HG03558 (cell line): ENCODE data around the gene RPS24.

ENCODE experiments used
- ATAC-seq: cut with Tn5 transposase; IDR thresholded peaks from one replicate; pipeline ENCODE4 v1.9.1; 2021; ENCODE audit warnings: moderate number of reproducible peaks; ENCODE audit not compliant: unreplicated experiment; ENCODE audit errors: extremely low read depth

Gene RPS24

DNA sequence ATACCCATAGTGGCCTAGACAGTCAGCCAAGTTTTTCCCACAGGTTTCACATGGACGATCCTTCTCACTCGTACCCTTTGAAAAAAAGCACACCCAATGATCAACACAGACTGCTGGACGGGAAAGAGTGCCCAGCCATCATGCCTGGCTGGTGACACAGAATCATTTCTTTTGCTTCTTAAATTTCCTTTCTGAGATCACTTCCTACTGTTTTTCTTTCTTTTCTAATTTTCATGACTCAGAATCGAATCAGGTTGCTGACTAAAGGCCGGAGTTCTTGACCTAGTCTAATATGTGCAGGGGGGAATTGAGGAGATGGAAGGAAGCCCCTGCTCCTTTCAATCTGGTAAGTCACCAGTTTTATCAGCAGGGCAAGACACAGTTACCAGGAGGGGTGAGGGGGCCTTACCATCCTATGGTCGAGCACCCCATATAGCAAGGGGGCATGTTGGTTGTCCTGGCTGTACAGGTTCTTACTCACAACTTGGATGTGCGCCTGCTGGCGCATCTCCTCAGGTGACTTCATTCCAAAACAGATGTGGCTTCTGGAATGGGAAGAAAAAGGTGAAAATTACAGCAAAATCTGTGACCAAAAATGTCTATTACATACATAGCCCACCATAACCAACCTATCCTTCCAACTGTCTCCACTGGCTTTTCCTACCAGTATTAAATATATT is 7.8 kb upstream of the RPS24 start:
- no peak for ATAC-seq

DNA sequence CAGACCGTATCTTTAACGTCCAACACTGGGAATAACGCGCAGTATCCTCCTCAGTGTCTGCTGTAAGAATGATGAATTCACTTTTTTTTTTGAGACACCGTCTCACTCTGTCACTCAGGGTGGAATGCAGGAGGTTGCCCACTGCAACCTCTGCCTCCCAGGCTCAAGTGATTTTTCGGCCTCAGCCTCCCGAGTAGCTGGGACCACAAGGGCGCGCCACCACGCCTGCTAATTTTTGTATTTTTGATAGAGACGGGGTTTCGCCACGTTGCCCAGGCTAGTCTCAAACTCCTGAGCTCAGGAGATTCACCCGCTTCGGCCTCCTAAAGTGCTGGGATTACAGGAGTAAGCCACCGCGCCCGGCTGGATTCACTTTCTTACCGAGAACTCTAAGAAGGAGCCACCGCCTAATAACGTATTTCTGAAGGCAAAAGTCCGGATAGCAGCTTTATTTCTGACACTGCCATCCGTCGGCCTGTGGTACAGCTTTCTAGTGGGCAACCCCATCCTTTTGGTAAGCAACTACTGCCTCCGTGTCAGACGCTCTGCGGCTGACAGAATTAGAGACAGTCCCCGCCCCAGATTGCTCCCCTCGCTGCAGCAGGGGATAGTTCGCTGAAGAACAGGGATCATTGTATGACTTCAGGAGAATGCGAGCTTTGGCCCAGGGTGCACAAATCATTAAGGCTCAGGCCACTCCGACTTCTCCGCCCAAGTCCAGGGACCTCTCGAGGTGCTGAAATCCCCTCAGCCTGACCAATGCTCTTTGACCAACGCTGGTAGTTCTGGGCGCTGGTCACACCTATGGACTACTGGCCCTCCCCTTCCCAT is 5.0 kb upstream of the RPS24 start:
- ATAC-seq = no peak

DNA sequence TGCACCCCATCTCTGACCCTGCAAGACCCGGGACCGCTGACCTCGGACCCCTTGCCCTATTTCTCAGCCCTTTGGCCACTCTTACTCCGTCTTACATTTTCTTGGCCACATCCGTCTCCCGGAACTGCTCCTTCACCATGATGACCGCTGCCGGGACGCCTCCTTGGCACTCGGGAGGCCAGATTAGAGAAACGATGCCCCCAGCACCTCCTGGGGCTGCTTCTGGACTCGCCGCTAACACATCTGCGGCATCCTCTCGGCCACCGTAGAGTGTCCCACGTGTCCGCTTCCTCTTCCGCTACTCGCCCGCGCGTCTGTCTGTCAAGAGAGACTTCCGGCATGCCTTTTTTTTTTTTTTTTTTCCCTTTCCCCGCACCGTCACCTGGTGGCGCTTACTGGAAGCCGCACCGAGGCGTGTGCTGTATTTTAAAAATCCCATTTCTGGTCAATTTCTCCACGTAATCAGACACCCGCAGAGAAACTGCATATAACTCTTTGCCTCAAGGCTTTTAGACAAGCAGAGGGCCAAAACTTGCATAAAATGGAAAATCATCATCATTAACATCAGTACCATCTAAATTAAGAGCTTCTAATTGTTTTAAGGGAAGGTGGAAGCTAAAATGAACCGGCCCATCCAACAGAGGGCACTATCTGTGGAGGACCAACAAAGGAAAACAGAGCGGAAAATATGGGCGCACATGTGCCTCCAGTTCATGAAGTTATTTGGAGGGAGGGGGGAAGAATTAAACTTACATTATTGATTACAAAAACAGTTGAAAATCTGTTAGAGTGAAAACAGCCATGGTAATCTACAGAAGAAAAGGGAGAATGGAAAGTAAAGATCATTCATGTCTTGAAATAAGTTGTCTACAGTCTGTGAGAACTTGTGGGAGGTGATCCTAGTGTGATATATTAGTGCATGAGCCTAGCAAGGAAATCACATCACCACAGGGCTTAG is 4.1 kb upstream of the RPS24 start, which contains the start of gene POLR3A:
Gene POLR3A (minus strand): TSS at position 247 of the 958 bp plus-strand sequence. CDS start 108 bp downstream, at position 139.
- ATAC-seq = peak; percentile 33

DNA sequence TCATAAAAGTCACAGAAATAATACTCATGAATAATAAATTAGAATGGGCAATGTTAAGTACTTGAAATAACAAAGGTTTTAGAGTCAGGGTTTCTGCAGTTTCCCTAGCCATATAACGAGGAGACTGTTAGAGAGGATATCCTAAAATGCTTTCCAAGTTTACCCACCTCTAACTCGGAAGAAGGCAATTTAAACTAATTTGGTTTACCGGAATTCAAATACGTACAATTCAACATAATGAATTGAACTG is 351 bp upstream of the RPS24 start:
- ATAC-seq = no peak

DNA sequence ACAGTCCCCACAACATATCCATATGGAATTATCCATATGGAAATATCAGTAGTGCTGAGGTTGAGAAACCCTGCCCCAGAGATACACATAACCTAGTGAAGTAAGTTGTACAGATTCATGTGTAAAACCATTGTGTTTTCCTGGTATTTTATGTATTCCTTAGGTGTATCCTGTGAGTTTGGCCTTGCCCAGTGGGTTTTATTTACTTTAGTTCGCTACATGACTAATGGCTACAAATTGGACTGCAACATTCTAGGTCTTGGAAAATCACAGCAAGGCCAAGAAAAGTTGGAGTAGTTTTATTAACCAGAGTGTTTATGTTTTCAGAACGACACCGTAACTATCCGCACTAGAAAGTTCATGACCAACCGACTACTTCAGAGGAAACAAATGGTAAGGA is 1.4 kb downstream of the RPS24 start:
- no peak for ATAC-seq

DNA sequence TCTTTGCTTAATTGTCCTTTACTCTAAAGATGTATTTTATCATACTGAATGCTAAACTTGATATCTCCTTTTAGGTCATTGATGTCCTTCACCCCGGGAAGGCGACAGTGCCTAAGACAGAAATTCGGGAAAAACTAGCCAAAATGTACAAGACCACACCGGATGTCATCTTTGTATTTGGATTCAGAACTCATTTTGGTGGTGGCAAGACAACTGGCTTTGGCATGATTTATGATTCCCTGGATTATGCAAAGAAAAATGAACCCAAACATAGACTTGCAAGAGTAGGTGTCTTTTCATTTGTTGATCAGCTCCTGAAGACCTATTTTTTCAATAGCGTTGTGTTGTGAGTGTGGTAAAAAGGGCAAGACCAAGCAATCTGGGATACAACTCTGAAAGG is 1.8 kb downstream of the RPS24 start:
- ATAC-seq = no peak

DNA sequence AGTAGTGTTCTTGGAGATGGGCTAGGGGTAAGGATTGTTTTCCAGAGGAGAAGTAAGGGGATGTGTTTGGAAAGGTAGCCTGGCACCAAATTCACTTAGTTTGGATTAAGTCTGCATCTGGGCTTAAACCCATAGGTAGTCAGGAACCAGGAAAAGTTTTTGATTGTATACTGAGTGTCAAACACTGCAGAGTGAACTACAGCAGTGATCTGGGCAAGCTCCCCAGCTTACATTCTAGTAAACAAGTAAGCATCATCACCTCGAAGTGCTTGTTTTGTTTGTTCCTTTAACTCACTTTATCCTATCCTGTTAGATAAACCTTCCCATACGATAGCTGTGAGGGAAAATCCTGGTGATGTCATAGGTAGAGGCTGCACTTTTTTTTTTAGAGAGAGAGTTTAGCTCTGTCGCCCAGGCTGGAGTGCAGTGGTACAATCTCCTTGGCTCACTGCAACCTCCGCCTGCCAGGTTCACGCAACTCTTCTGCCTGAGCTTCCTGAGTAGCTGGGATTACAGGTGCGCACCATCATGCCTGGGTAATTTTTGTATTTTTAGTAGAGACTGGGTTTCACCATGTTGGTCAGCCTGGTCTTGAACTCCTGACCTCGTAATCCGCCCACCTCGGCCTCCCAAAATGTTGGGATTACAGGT is 2.4 kb downstream of the RPS24 start:
- ATAC-seq = no peak

DNA sequence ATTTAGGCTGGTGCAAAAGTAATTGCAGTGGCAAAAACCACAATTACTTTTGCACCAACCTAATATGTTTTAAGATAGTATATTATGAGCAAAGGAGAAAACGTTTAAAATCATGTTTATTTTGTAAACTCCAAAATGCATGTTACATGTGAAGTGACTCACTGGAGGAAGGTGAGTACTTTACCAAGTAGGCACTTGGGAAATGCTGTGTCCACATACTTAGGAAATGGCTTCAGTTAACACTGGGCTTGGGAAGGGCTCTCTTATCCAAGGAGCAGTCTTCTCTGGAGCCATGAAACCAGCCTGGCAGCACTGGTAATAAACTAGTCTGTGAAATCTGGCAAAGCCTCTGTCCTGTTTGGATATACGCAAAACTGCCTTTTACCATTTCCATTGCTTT is 4.4 kb downstream of the RPS24 start:
- ATAC-seq = no peak

DNA sequence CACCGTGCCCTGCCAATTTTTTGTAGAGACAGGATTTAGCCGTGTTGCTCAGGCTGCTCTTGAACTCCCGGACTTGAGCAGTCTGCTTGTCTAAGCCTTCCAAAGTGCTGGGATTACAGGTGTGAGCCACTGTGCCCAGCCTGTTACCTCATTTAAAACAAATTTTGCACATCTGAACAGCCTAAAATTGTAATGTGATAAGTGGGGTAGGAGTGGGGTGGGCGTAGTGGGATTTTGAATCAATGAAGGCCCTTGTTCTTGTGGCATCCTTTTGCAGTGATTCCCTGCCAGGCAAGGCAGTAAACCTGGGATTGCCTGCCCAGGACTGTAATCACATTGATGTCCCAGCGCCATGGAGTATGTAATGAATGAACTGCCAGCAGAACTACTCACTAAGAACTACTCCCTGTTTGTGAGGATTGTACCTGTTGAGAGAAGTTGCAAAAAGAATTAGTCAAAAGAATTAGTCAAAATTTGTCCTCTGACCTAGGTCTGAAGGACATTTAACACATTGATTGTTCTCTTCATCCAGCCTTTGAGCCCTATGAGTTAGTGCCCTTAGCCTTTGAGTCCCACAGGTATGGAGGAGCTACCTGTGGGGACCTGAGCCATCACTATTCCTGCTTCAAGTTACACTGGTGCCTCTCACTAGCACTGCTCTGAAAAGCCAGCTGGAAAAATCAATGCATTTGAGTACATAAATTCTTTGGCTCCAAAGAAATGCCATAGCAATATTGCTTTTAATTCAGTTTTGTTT is 5.3 kb downstream of the RPS24 start:
- ATAC-seq = no peak

DNA sequence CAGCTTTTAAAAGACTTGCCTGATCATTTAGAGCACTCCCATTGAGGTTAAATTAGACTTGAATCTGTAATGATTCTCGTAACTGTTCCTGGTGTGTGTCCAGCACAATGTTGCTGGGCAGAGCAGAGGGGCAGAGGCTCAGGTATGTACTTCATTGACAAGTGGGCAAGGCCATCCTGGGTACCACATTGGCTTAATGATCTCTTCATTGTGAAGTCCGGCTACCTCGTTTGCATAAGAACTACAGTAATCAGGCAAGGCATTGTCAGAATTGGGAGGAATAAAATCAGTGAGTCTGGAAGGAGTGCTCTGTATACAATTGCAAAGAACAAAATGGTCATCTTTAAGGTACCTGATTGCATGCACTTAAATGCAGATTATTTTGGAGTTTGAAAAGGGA is 6.1 kb downstream of the RPS24 start:
- ATAC-seq = no peak

DNA sequence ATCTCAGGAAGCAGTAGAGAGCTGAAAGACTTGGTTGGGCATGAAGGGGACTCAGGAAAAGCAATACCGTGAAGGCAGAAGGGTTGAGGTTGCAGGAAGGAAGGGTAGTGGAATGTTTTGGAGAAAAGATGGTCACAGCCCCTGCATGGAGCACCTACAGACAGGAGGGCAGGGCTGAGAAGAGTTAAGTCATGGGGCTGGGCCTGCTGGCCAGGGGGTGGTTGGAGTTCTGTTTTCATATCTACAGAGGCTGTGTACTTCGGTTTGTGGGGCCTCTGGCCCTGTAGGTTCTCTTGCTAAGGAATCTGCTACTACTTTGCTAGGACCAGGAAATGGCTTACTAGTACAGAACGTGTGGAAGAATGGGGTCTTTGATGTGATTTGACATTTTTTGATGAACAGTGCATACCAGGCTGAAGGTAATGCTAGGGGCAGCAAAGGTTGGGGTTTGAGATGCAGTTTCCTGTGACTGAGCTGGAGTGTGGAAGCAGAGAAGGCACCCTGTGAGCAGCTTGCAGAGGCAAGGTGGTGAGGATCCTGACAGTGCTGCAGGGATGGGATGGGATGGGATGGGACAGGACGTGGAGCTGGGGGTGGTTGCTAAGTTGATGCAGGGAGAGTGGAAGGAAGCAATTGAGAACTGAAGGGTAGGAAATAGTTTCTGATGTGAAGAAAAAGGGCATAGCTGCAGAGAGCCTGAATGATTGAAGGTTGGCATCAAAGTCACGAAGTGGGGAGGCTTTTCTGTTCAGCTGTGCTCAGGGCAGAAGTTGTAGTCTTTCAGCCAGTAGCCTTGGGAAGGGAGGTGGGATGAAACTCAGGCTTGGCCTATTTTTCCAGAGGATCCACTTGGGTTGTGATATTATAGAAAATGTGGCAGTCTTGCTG is 7.8 kb downstream of the RPS24 start:
- ATAC-seq = no peak

DNA sequence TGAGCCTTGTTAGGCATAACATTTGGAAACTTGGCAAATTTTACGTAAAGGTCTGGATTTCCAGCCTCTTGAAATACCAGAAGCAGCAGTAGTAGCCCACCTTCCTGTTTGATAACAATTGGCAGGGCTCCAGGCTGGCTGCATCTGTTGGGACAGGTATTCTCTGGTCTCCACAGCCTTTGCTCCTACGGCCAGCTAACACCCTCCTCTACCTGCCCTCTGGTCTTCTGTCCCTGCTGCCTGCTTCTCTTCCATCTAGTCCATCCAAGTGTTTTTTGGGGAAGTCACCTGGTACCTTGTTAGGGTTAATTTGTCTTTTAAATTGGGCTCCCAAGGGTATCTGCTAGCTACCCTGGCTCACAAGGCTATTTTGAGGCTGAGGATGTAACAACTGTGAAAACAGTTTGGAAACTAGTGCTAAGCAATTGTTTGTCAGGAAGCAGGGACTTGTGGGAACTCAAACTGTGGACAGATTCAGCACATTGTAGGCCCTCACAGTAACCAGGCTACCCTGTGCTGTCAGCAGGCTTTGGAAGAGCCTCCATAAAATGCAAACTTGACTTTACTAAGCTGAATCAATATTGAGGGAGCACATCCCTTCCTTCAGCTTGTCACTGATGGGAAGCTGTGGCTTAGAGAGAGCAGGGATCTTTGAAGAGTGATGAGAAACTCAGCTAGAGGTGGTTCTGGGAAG is 8.5 kb downstream of the RPS24 start:
- ATAC-seq = no peak

DNA sequence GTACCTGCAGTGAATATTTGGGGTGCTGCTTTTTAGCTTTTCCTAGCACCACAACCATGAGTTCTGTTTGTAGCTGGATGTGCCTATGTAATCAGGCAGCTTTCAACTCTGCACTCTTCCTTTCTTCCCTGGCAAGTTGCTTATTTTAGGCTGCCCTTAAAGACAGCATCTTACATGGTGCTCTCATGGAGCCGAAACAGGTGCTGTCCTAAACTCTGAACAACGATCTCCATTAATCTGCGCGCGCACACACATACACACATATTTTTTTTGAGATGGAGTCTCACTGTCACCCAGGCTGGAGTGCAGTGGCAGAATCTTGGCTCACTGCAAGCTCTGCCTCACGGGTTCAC is 9.1 kb downstream of the RPS24 start:
- ATAC-seq = no peak

DNA sequence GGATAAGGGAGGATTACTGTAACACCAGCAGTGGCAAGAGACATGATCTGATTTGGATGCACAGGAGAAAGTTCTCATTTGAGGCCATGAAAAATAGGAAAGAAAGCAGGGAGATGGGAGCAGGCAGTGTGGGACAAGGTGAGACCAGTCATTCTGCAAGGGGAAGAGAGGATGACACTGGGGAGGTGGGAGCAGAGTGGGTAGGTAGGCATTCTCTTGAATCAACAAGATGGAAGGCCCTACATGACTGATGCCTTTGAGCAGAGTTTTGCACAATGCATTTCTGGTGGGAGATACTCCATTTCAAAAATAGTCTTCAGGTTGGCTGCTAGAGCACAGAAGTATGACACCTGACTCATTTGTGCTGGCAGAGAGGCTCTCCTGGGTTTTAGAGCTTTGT is 10.5 kb downstream of the RPS24 start:
- ATAC-seq = no peak

DNA sequence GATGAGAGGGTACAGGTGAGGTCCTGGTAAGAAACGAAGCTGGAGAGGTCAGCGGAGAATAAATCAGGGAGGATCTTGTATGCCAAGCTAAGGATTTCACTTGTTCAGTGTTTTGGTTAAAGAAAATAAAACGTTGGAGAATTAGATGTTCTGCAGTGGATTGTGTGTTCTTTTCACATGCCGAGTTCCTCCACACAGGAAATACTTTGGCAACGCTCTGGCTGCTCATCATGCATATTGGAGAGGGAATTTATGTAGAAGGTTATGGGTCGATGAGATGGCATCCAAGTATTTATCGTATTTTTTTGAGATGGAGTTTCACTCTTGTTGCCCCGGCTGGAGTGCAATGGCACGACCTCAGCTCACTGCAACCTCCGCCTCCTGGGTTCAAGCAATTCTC is 11.0 kb downstream of the RPS24 start:
- no peak for ATAC-seq

DNA sequence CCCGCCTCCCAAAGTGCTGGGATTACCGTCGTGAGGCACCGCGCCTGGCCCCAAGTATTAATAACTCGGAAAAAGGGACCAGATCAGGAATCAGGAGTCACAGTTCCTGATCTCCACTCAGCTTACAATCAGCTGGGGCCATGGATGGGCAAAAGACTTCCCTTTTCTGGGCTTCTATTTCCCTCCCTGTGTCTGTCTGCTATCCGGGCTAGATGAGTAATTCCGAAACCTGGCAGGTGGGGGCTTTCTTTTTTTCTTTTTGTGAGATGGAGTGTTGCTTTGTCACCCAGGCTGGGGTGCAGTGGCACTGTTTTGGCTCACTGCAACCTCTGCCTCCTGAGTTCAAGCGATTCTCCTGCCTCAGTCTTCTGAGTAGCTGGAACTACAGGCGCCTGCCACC is 11.6 kb downstream of the RPS24 start:
- no peak for ATAC-seq

DNA sequence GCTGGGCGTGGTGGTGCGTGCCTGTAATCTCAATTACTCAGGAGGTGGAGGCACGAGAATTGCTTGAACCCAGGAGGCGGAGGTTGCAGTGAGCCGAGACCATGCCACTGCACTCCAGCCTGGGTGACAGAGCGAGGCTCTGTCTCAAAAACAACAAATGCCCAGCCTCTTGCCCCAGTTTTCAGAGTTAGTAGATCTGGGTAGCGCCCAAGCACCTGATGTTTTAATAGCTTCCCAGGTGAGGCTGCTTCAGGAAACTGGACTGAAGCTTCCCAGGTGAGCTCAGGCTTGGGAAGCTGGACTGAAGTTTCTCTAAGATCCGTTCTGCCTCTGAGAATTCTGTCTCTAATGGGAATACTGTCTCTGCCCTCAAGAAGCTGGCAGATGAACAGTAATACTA is 12.2 kb downstream of the RPS24 start:
- ATAC-seq = no peak

DNA sequence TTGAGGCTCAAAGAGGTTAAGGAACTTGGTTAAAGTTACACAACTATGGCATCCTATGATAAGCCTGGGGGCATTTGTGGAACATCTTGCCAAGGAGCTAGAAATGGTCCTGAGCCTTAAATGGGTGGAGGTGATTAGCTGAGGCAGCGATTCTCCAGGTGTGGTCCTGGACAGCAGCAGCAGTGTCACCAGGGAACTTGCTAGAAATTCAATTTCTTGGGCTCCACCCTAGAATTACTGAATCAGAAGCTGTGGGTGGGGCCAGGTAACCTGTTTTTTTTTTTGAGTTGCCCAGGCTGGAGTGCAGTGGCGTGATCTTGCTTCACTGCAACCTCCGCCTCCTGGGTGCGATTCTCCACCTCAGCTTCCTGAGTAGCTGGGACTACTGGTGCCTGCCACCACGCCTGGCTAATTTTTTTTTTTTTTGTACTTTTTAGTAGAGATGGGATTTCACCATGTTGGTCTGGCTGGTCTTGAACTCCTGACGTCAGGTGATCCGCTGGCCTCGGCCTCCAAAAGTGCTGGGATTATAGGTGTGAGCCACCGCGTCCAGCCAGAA is 13.1 kb downstream of the RPS24 start:
- ATAC-seq = no peak
